Stimulated activated naive CD8-positive, alpha-beta T cell treated with anti-CD3 and anti-CD28 coated beads, Interleukin-15, Interleukin-2, amounts not matched to agents 100 ng/mL and 50 ng/mL, for 24 hours (primary cell): ENCODE results near the gene CASKIN1.

Experiments used
- H3K27ac Mint-ChIP-seq: one replicate; pipeline ENCODE4 v1.8.0; 2021; ENCODE audit warnings: mild to moderate bottlenecking, mixed read lengths
- H3K27me3 Mint-ChIP-seq: one replicate; pipeline ENCODE4 v1.8.0; 2021; ENCODE audit warnings: mixed read lengths
- H3K36me3 Mint-ChIP-seq: one replicate; pipeline ENCODE4 v1.8.0; 2021; ENCODE audit warnings: low read depth, mixed read lengths
- H3K4me1 Mint-ChIP-seq: one replicate; pipeline ENCODE4 v1.8.0; 2021; ENCODE audit warnings: low read depth, mixed read lengths
- H3K4me3 Mint-ChIP-seq: one replicate; pipeline ENCODE4 v1.8.0; 2021; ENCODE audit warnings: mild to moderate bottlenecking, mixed read lengths
- H3K9me3 Mint-ChIP-seq: one replicate; pipeline ENCODE4 v1.8.0; 2021; ENCODE audit warnings: mixed read lengths

The CASKIN1 gene

DNA sequence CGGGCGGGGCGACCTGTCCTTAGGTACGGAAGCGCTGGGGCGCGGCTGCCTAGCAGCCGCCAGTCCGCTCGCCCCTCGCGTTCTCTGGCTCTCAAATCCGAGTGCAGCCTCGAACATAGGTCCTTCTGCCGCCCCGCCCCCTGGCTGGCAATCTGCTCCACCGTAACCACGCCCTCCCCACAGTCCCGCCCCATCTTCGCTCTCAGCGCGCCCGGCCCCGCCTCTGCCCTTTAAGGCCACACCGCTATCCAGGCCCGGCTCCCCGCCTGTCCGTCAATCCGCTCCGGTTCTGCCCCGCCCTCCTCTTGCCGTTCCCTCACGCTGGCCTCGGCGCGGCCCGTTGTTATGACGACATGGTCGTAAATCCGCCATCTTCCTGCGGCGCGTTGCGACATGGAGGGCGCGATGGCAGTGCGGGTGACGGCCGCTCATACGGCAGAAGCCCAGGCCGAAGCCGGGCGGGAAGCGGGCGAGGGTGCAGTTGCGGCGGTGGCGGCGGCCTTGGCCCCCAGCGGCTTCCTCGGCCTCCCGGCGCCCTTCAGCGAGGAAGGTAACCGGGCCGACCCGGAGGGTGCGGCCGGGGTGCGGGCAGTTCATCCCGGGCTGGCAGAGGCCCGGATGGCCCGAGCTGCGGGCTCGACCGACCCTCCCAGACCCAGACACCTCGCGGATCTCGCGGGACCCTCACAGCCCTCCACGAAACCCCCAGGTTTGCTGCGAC lies 27.0 kb upstream of the CASKIN1 start, which contains the start of gene E4F1:
Gene E4F1, plus strand, starts transcription at position 371 of the 721 bp plus-strand sequence. Its CDS starts 23 bp downstream, at position 394.
- Mint-ChIP-seq H3K27me3 (no peaks in the 10 kb centered on the region), H3K9me3 (no peaks in the 10 kb centered on the region), H3K4me3 (peak within 1 kb of the TSS; percentile 85), H3K36me3 (peaks cover 4% of the 10 kb centered on the region), H3K27ac (peak within 1 kb of the TSS; percentile 71), H3K4me1 (peaks cover 18% of the 10 kb centered on the region)

DNA sequence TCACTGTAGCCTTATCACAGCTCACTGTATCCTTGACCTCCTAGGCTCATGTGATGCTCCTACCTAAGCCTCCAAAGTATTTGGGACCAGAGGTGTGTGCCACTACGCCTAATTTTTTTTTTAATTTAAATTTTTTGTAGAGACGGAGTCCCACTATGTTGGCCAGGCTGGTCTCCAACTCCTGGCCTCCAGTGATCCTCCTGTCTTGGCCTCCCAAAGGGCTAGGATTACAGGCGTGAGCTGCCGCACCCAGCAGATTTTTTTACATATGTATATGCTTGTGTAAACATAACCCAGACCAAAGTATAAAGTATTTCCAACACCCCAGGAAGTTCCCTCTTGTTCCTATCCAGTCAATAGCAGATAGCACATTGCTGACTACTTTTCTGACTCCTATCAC lies 19.9 kb upstream of the CASKIN1 start:
- peaks cover 21% of the 10 kb centered on the region for H3K36me3 Mint-ChIP-seq
- H3K4me1 Mint-ChIP-seq, result peaks cover 24% of the 10 kb centered on the region
- peak overlapping the region; percentile 52 for H3K27ac Mint-ChIP-seq
- H3K27me3 Mint-ChIP-seq, result no peaks in the 10 kb centered on the region
- peak overlapping the region; percentile 94 for H3K4me3 Mint-ChIP-seq
- H3K9me3 Mint-ChIP-seq, result no peaks in the 10 kb centered on the region

GRCh38 chr16:2214719-2214968 lies 18.2 kb upstream of the CASKIN1 start, which contains the start of gene PGP:
TSS of gene PGP (minus strand) at chr16:2214840. CDS start at chr16:2214777, 63 bp downstream.
- H3K4me1 Mint-ChIP-seq, result peaks cover 24% of the 10 kb centered on the region
- H3K27ac Mint-ChIP-seq, result peak within 1 kb of the TSS; percentile 96
- no peaks in the 10 kb centered on the region for H3K27me3 Mint-ChIP-seq
- no peaks in the 10 kb centered on the region for H3K9me3 Mint-ChIP-seq
- H3K4me3 Mint-ChIP-seq, result peak within 1 kb of the TSS; percentile 94
- H3K36me3 Mint-ChIP-seq, result peaks cover 25% of the 10 kb centered on the region

GRCh38 chr16:2213817-2214718 lies 17.7 kb upstream of the CASKIN1 start:
- Mint-ChIP-seq H3K4me1 (peaks cover 24% of the 10 kb centered on the region), H3K36me3 (peaks cover 25% of the 10 kb centered on the region), H3K27ac (peak overlapping the region; percentile 52), H3K4me3 (peak overlapping the region; percentile 86), H3K9me3 (no peaks in the 10 kb centered on the region), H3K27me3 (no peaks in the 10 kb centered on the region)

- Mint-ChIP-seq H3K27me3 (no peaks in the 10 kb centered on the region), H3K27ac (peak overlapping the region; percentile 58), H3K4me3 (peak overlapping the region; percentile 86)
These were observed 16.2 kb upstream of the CASKIN1 start for GRCh38 chr16:2212362-2213324.

DNA sequence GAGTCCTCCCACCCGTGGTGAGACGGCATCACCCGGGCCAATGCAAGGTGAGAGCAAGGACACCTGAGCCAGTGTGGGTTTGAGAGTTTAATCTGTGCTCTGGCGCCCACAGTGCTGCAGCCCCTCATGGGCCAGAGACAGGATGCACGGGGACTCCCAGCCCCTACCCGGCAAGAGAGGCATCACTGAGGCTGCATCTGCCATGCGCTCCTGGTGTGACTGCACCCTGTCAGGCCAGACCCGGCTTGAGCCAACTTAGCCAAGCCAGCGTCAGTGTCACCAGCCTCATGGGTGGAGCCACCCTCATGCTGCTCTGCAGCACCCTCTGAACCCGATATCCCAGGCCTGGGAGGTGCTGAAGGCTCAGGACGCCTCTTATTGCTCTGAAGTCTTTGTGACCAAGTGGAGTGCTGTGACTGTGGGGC lies 15.5 kb upstream of the CASKIN1 start:
- peaks cover 36% of the 10 kb centered on the region for H3K36me3 Mint-ChIP-seq
- H3K4me3 Mint-ChIP-seq, result peak overlapping the region; percentile 86
- H3K27ac Mint-ChIP-seq, result peak overlapping the region; percentile 58
- H3K9me3 Mint-ChIP-seq, result no peaks in the 10 kb centered on the region
- no peaks in the 10 kb centered on the region for H3K27me3 Mint-ChIP-seq
- H3K4me1 Mint-ChIP-seq, result peaks cover 34% of the 10 kb centered on the region

More at GRCh38 chr16:2212362-2213324, 16.2 kb upstream of the CASKIN1 start:
- no peaks in the 10 kb centered on the region for H3K9me3 Mint-ChIP-seq
- H3K36me3 Mint-ChIP-seq, result peaks cover 32% of the 10 kb centered on the region
- H3K4me1 Mint-ChIP-seq, result peaks cover 27% of the 10 kb centered on the region

DNA sequence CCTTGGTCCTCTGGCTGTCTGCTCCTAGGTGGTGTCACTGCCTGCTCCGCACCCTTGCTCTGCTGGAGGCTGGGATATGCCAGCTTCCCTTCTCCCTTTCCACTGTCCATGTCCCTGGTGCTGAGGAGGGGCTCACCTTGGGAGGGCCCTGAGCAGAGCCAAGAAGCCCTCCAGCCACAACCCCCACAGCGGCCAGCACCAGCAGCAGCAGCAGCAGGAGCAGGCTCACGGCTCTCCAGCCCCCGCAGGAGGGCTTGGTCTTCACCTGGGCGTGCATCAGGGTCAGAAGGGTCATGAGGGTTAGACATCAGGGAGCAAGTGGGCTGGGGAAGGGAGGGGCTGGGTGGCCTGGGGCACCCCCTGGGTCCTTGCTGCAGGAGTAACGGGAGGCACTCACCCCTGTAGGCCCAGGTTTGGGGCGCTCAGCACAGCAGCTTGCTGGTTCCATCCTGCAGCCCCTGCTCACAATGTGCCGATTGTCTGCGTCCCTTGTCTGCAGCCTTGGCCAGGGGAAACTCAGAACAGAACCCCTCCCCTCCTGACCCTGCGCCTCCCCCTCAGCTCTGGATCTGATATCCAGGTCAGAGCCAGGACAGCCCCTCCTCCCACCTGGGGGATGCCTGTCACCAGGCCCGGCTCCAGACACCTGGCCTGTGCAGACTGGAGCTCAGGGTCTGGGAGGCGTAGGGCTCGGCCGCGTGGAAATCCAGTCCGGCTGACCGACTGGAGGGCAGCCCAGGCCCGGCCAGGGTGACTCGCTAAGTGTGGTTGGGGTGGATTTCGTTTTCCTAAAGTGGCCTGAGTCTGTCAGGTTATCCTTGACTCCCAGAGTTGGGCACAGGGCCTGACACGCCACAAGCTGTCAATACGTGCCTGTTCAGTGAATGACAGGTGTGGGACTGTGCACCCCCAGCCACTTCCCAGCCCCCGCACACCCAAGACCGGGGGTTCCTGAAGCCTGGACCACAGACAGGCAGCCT lies 14.3 kb upstream of the CASKIN1 start, which contains the start of gene BRICD5:
Gene BRICD5, minus strand, starts transcription at position 478 of the 980 bp plus-strand sequence. Its CDS starts 30 bp downstream, at position 448.
- H3K27me3 Mint-ChIP-seq, result no peaks in the 10 kb centered on the region
- H3K27ac Mint-ChIP-seq, result no peak within 1 kb of the TSS
- peak within 1 kb of the TSS; percentile 86 for H3K4me3 Mint-ChIP-seq
- no peaks in the 10 kb centered on the region for H3K9me3 Mint-ChIP-seq
- H3K36me3 Mint-ChIP-seq, result peaks cover 43% of the 10 kb centered on the region
- H3K4me1 Mint-ChIP-seq, result peaks cover 40% of the 10 kb centered on the region

DNA sequence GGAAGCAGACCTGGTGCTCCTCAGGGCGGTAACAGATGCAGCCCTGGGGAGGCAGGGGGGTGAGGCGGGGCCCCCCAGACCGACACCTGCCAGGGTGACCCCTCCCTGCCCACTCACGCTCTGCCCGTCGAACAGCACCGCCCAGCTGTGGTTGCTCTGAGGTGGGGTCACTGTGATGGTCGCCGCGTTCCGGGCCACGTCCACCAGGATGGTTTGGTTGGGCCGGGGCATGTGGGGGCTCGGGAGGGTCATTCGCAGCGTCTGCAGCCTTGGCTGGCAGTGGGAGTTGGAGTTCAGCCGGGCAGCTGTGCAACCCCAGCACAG lies 13.6 kb upstream of the CASKIN1 start:
- H3K27ac Mint-ChIP-seq, result no peak overlapping the region
- H3K27me3 Mint-ChIP-seq, result no peaks in the 10 kb centered on the region
- H3K4me3 Mint-ChIP-seq, result no peak overlapping the region
- no peaks in the 10 kb centered on the region for H3K9me3 Mint-ChIP-seq
- H3K4me1 Mint-ChIP-seq, result peaks cover 37% of the 10 kb centered on the region
- H3K36me3 Mint-ChIP-seq, result peaks cover 43% of the 10 kb centered on the region

GRCh38 chr16:2209258-2210008 lies 13.0 kb upstream of the CASKIN1 start:
- H3K36me3 Mint-ChIP-seq, result peaks cover 43% of the 10 kb centered on the region
- H3K4me3 Mint-ChIP-seq, result no peak overlapping the region
- H3K4me1 Mint-ChIP-seq, result peaks cover 41% of the 10 kb centered on the region
- H3K27me3 Mint-ChIP-seq, result no peaks in the 10 kb centered on the region
- H3K9me3 Mint-ChIP-seq, result no peaks in the 10 kb centered on the region
- no peak overlapping the region for H3K27ac Mint-ChIP-seq

- Mint-ChIP-seq H3K9me3 (no peaks in the 10 kb centered on the region), H3K4me3 (no peak overlapping the region), H3K4me1 (peaks cover 44% of the 10 kb centered on the region), H3K27ac (no peak overlapping the region), H3K27me3 (no peaks in the 10 kb centered on the region), H3K36me3 (peaks cover 43% of the 10 kb centered on the region)
These were observed 12.4 kb upstream of the CASKIN1 start for GRCh38 chr16:2208772-2209171.

DNA sequence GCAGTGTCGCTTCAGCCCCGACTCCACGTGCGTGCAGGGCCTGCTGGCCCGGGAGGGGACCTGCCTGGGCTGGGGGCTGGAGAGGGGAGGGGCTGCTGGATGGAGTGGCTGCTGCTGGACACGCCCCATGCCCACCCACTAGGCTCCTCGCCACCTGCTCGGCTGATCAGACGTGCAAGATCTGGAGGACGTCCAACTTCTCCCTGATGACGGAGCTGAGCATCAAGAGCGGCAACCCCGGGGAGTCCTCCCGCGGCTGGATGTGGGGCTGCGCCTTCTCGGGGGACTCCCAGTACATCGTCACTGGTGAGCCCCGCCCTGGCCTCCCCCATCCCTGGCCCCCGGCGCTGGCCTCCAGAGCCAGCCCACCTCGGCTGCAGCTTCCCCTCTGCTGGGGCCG lies 11.9 kb upstream of the CASKIN1 start:
- H3K27ac Mint-ChIP-seq, result no peak overlapping the region
- H3K9me3 Mint-ChIP-seq, result no peaks in the 10 kb centered on the region
- H3K27me3 Mint-ChIP-seq, result no peaks in the 10 kb centered on the region
- H3K4me3 Mint-ChIP-seq, result no peak overlapping the region
- H3K36me3 Mint-ChIP-seq, result peaks cover 38% of the 10 kb centered on the region
- peaks cover 44% of the 10 kb centered on the region for H3K4me1 Mint-ChIP-seq

GRCh38 chr16:2207872-2208271 lies 11.5 kb upstream of the CASKIN1 start:
- Mint-ChIP-seq H3K27ac (peak overlapping the region; percentile 22), H3K27me3 (no peaks in the 10 kb centered on the region), H3K4me3 (peak overlapping the region; percentile 91), H3K36me3 (peaks cover 35% of the 10 kb centered on the region), H3K4me1 (peaks cover 40% of the 10 kb centered on the region), H3K9me3 (no peaks in the 10 kb centered on the region)
